Ascending aorta (tissue), 2 donors: ENCODE measurements around the gene CCM2. TPM values are rescaled to one million over a fixed set of nuclear protein-coding genes. Genes with fewer than 3 reads are reported as not detected.
A peak's percentile ranks its signal among the peaks of the same experiment; 100 is the strongest.

Experiments used
- DNase-seq, 2 donors: peaks; one replicate each; pipeline ENCODE4 v3.0.0-alpha.2; 2019; ENCODE audit warnings: low spot score in 2 of 2
- H3K27ac ChIP-seq, 2 donors: fragments of 200-600 bp; sonication (generic); one replicate each; pipeline ENCODE4 v1.5.1; 2016 to 2017; ENCODE audit warnings: mild to moderate bottlenecking in 1 of 2
- H3K27me3 ChIP-seq: fragments of 200-600 bp; sonication (generic); one replicate; pipeline ENCODE4 v1.5.1; 2017
- H3K36me3 ChIP-seq, 2 donors: fragments of 200-600 bp; sonication (generic); one replicate each; pipeline ENCODE4 v1.5.1; 2016
- H3K4me1 ChIP-seq, 2 donors: fragments of 200-600 bp; sonication (generic); one replicate each; pipeline ENCODE4 v1.5.1; 2016 to 2017; ENCODE audit warnings: mild to moderate bottlenecking in 1 of 2
- H3K4me3 ChIP-seq, 2 donors: fragments of 200-600 bp; sonication (generic); one replicate each; pipeline ENCODE4 v1.5.1; 2016 to 2017; ENCODE audit warnings: mild to moderate bottlenecking in 1 of 2
- H3K9me3 ChIP-seq, 2 donors: fragments of 200-600 bp; sonication (generic); one replicate each; pipeline ENCODE4 v1.5.1; 2016
- intact Hi-C: fragments of 100-400 bp; cut with DNase I; formaldehyde crosslinking; loops from one replicate; pipeline ENCODE4 v1.15.1; 2023
- total RNA-seq: library from RNA; depleted of rRNA; stranded (reverse); fragments of >200 nt; gene quantifications from one replicate; pipeline ENCODE4 v1.1.0, GENCODE V29; 2016
- TF ChIP-seq, protein P1 (sequence below), 3 experiments: fragments of 200-600 bp in 2 of 3; fragments of 450-650 bp in 1 of 3; sonication (generic) in 2 of 3; IDR thresholded peaks; one replicate each; pipeline ENCODE4 v1.5.1; 2016 to 2019; ENCODE audit warnings: antibody characterized with exemption in 3 of 3, mild to moderate bottlenecking in 1 of 3, moderate library complexity in 1 of 3

CCM2 gene
- total RNA-seq, 1 donor from 2014 or later = 61.5 TPM

DNA sequence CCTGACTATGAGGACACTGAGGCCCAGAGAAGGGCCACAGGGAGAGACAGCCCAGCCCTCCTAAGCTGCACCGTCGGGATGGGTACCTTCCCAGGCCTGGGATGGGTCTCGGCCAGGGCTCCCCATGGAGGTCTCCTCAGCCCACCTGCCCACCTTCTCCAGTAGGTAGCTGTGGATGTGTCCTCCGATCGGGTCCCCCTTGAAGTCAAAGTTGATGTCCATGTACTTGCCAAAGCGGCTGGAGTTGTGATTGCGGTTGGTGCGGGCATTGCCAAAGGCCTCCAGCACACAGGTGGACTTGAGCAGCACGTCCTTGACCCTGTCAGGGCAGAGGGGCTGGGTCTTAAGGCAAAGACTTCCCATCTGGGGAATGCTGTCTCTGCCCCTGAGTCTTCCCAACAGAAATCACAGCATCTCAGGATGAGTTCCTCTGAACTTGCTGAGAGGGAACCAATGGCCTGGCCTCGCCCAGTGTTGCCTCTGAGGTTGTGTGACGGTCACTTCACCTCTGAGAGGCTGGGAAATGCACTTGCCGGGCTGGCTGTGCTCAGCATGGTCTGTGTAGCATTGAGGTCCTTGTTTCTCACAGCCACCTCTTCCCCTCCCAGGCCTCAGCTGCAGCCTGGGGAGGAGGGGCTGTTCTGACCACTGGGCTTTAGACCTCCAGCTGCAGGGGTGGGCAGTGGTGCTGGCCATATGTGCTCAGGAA is 24.5 kb upstream of the CCM2 start:
- intact Hi-C loops = no loop called here
- H3K27ac ChIP-seq = no peak overlapping the region
- no peak for DNase-seq
- no peak overlapping the region for H3K4me3 ChIP-seq
- TF ChIP-seq, protein P1, sequence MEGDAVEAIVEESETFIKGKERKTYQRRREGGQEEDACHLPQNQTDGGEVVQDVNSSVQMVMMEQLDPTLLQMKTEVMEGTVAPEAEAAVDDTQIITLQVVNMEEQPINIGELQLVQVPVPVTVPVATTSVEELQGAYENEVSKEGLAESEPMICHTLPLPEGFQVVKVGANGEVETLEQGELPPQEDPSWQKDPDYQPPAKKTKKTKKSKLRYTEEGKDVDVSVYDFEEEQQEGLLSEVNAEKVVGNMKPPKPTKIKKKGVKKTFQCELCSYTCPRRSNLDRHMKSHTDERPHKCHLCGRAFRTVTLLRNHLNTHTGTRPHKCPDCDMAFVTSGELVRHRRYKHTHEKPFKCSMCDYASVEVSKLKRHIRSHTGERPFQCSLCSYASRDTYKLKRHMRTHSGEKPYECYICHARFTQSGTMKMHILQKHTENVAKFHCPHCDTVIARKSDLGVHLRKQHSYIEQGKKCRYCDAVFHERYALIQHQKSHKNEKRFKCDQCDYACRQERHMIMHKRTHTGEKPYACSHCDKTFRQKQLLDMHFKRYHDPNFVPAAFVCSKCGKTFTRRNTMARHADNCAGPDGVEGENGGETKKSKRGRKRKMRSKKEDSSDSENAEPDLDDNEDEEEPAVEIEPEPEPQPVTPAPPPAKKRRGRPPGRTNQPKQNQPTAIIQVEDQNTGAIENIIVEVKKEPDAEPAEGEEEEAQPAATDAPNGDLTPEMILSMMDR (IDR thresholded peaks at IDR 0.05) = no peak
- H3K36me3 ChIP-seq = peaks cover 0 to 2% of the 10 kb centered on the region in 2 donors
- no peaks in the 10 kb centered on the region for H3K9me3 ChIP-seq
- H3K4me1 ChIP-seq = peaks cover 0 to 4% of the 10 kb centered on the region in 2 donors
- no peaks in the 10 kb centered on the region for H3K27me3 ChIP-seq

DNA sequence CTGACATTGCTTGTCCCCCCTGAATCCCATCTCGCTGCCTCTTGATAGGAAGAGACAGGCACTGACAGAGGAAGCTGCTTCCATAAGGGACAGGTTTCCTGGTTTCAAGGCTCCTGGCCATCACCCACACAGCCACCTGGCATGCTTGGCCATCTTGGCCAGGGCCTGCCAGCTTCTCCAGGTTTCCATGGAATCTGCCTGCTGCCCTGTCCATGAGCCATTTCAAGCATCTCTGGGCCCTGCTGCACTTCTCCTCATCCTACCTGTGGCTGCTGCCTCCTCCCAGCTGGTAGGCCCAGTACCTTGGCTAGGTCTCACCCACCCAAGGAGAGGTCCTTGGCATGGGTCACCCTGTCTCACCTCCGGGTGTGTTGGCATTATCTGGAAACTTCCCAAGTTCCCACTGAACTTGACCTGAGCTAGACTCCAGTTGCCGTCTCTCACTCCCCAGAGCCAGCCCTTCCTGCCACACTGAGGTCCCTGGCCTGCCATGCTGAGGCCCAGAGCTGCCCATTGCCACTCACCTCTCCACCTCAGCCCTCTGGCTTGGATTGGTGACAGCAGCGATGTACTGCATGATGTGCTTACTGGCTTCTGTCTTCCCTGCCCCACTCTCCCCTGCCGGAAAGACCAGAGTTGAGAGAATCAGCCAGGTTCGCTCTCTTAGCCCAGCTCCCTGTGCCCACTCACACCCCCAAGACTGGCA is 23.8 kb upstream of the CCM2 start:
- H3K4me3 ChIP-seq = no peak overlapping the region
- intact Hi-C loops = no loop called here
- DNase-seq = no peak
- no peaks in the 10 kb centered on the region for H3K27me3 ChIP-seq
- H3K9me3 ChIP-seq = no peaks in the 10 kb centered on the region
- H3K4me1 ChIP-seq = peaks cover 0 to 4% of the 10 kb centered on the region in 2 donors
- H3K27ac ChIP-seq = no peak overlapping the region
- H3K36me3 ChIP-seq = peaks cover 1 to 2% of the 10 kb centered on the region in 2 donors
- TF ChIP-seq, protein P1 (IDR thresholded peaks at IDR 0.05) = no peak

DNA sequence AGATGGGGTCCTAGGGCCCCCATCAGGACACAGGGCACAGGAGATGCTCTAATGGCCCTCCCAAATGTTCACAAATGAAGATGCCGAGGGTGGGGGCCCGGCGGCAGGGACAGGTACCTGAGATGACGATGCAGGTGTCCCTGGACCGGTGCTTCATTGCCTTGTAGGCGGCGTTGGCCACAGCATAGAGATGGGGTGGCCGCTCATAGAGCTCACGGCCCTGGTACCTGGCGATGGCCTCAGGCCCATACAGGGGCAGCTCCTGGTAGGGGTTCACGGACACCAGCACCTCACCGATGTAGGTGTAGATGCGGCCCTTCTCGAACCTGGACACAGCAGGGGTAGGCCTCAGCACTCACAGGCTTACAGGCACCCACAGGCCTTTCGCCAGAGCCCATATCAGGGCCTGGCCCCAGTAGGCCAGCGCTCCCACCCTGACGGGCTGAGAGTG is 23.2 kb upstream of the CCM2 start:
- H3K27ac ChIP-seq = no peak overlapping the region
- no peaks in the 10 kb centered on the region for H3K9me3 ChIP-seq
- H3K27me3 ChIP-seq = no peaks in the 10 kb centered on the region
- no peak overlapping the region for H3K4me3 ChIP-seq
- intact Hi-C loops = no loop called here
- DNase-seq = no peak
- TF ChIP-seq, protein P1 (IDR thresholded peaks at IDR 0.05) = no peak
- peaks cover 0 to 4% of the 10 kb centered on the region in 2 donors for H3K4me1 ChIP-seq
- H3K36me3 ChIP-seq = peaks cover 5 to 7% of the 10 kb centered on the region in 2 donors

DNA sequence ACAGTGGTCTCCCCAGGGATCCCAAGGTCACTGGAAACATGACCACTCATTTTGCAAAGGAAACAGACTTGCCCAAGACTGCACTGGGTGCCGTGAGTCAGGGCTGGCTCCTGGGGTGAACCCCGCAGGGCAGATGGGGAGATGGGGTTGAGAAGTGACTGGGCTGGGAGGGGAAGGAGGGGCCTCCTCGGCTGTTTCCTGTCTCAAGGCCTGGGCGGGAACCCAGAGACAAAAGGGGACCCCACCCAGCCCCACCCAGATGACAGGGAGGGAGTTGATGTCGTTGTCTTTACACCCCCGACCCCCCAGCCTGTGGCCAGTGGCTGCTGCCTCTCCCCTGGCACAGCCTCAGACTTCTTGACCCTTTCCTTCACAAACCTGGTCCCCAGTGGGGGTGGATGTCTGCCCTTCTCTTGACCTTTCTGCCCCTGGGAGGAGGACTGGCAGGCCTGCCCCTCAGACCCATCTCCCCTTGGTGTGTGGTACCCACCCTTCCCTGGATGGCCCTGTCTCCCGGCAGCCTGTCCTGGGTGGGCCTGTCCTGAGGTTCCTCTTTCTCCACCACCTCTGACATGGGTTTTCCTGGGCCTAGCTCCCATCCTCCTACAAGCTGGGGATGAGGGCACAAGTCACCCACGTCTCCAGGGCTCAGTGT is 22.6 kb upstream of the CCM2 start:
- no peaks in the 10 kb centered on the region for H3K9me3 ChIP-seq
- no peak overlapping the region for H3K27ac ChIP-seq
- H3K4me1 ChIP-seq = peaks cover 0 to 4% of the 10 kb centered on the region in 2 donors
- intact Hi-C loops = no loop called here
- TF ChIP-seq, protein P1 (IDR thresholded peaks at IDR 0.05) = no peak
- peaks cover 6 to 14% of the 10 kb centered on the region in 2 donors for H3K36me3 ChIP-seq
- H3K4me3 ChIP-seq = no peak overlapping the region
- no peaks in the 10 kb centered on the region for H3K27me3 ChIP-seq
- no peak for DNase-seq

DNA sequence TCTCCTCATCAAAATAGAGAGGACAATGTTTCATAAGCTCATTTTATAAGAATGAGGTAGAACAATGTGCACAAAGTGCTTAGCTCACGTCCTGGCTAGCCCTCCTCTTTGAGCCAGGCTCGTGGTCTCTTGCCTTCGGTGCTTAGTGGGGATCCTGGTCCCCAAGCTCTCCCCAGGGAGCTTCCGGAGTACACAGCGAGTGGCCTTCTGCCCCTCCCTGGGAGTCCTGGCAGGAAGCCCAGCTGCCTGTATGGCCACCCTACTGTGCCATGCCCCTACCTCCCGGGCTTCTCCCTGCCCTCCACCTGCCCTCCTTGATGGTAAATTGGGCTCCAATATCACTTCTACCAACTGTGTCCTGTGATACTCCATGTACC is 22.1 kb upstream of the CCM2 start:
- Histone ChIP-seq H3K36me3 (peaks cover 11 to 19% of the 10 kb centered on the region in 2 donors), H3K4me3 (peak overlapping the region in 1 of 2 donors; percentile 31), H3K27me3 (no peaks in the 10 kb centered on the region), H3K9me3 (no peaks in the 10 kb centered on the region), H3K4me1 (peaks cover 0 to 4% of the 10 kb centered on the region in 2 donors), H3K27ac (no peak overlapping the region)
- intact Hi-C loops = no loop called here
- DNase-seq = no peak
- TF ChIP-seq, protein P1 (IDR thresholded peaks at IDR 0.05) = no peak
